BE2C (cell line): ENCODE measurements around the gene RBM47.

ENCODE experiments used
- DNase-seq: peaks from one replicate; pipeline ENCODE4 v3.0.0-alpha.2; 2020
- H3K27me3 ChIP-seq: fragments of 250-450 bp; sonication (Bioruptor Pico); 2 replicates; pipeline ENCODE4 v1.5.1; 2020; ENCODE audit warnings: mild to moderate bottlenecking
- H3K36me3 ChIP-seq: fragments of 250-450 bp; sonication (Bioruptor Pico); 2 replicates; pipeline ENCODE4 v1.5.1; 2020; ENCODE audit warnings: mild to moderate bottlenecking
- H3K4me1 ChIP-seq: fragments of 250-450 bp; sonication (Bioruptor Pico); 2 replicates; pipeline ENCODE4 v1.5.1; 2020
- H3K4me3 ChIP-seq: 2 replicates; pipeline ENCODE4 v1.5.1; 2011; ENCODE audit warnings: low read depth, low read length
- H3K9me3 ChIP-seq: fragments of 250-450 bp; sonication (Bioruptor Pico); 2 replicates; pipeline ENCODE4 v1.5.1; 2020
- TF ChIP-seq, protein P1 (sequence below): IDR thresholded peaks from 2 replicates; pipeline ENCODE4 v1.5.1; 2012; ENCODE audit warnings: mild to moderate bottlenecking, low read depth, low read length

The RBM47 gene

DNA sequence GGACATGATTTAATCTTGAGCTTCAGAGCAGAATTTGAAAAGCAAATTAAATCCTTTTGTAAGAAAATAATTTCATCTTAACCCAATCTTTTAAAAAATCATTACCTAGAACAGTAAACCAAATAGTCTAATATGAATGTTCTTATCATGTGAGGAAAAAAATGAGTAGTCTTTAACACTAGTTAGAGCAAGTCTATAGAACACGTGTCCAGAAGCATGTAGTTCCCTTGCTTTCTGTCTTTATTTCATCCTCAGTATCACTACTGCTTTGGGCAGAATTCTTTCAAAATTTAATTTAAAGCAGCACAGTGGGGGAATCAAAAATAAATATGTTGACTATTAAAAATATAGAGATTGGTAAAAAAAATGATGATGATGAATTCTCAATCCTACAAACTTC is 2.1 kb downstream of the RBM47 start:
- Histone ChIP-seq H3K4me3 (no peak overlapping the region), H3K36me3 (no peaks in the 10 kb centered on the region), H3K27me3 (peaks cover 9% of the 10 kb centered on the region; the same call in 1 of the 2 replicates), H3K4me1 (no peaks in the 10 kb centered on the region), H3K9me3 (no peaks in the 10 kb centered on the region)
- TF ChIP-seq, protein P1, sequence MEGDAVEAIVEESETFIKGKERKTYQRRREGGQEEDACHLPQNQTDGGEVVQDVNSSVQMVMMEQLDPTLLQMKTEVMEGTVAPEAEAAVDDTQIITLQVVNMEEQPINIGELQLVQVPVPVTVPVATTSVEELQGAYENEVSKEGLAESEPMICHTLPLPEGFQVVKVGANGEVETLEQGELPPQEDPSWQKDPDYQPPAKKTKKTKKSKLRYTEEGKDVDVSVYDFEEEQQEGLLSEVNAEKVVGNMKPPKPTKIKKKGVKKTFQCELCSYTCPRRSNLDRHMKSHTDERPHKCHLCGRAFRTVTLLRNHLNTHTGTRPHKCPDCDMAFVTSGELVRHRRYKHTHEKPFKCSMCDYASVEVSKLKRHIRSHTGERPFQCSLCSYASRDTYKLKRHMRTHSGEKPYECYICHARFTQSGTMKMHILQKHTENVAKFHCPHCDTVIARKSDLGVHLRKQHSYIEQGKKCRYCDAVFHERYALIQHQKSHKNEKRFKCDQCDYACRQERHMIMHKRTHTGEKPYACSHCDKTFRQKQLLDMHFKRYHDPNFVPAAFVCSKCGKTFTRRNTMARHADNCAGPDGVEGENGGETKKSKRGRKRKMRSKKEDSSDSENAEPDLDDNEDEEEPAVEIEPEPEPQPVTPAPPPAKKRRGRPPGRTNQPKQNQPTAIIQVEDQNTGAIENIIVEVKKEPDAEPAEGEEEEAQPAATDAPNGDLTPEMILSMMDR: no peak
- no peak for DNase-seq

DNA sequence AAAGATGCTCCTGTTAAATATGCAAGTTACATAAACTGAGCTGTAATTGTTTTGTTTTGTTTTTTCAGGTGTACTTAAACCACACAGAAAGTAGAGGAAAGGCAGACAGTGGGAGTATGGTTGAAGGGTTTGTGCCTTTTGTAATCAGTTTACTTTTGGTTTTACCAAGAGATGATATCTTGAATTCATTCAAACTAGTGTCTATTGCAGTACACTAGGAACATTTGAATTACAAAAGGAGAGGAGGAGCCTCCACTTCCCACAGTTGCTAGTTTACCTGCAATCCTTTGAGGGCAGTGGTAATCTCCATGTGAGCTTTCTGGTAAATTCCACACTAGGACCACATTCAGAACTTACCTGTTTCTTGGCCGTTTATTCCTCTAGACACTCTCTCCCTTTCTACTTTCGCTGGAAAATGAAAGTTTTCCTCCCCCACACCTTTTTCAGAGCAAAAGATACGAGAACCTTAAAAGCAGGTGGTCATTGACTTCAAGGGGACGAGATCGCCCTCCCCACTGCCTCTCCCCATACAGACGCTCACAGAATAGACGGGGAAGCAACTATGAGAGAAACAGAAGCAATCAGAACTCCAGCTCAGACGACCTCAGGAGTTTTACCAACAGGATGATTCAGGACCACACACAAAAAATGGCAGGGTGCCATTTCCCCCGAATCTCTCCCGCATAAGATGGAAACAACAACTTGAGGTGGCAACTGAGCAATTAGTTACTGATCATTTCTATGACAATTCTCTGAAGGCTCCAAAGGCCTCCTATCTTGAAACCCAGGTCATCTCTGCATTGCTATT is 3.3 kb downstream of the RBM47 start:
- H3K27me3 ChIP-seq: peaks cover 9% of the 10 kb centered on the region; the same call in 1 of the 2 replicates
- H3K9me3 ChIP-seq: no peaks in the 10 kb centered on the region
- no peaks in the 10 kb centered on the region for H3K4me1 ChIP-seq
- no peaks in the 10 kb centered on the region for H3K36me3 ChIP-seq
- H3K4me3 ChIP-seq: no peak overlapping the region
- TF ChIP-seq, protein P1: no peak
- no peak for DNase-seq

DNA sequence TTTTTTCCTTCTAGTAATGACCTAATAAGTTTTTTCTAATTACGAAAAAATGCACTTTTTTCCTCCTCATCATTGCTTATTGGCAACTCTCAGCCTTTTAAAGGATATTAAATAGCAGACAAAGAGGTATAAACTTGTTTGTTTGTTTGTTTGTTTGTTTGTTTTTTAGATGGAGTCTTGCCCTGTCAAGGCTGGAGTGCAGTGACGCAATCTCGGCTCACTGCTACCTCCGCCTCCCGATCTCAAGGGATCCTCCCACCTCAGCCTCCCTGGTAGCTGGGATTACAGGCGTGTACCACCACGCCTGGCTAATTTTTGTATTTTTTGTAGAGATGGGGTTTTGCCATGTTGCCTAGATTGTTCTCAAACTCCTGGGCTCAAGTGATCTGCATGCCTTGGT is 6.0 kb downstream of the RBM47 start:
- DNase-seq: no peak
- Histone ChIP-seq H3K27me3 (0 out of 2 replicates have a peak, but pooled peaks cover 4% of the 10 kb centered on the region), H3K9me3 (no peaks in the 10 kb centered on the region), H3K4me1 (no peaks in the 10 kb centered on the region), H3K36me3 (no peaks in the 10 kb centered on the region), H3K4me3 (no peak overlapping the region)
- TF ChIP-seq, protein P1: no peak

DNA sequence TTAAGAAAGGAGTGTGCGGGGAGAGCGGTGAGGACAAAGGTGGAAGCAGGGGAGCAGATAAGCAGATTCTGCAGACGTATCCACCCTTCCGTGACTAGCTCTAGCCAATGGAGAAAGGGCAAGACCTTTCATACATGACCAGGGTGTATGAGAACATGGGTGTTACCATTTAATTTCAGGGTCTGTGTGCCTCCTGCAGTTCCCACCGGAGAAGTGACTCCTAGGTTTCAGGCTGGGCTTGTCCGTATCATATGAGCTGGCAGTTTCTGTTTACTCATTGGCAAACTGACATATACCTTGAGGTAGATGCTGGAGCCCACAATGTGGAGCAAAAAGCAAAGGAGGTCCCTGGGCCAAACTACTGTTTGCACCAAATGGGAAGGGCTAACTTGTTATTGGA is 6.8 kb downstream of the RBM47 start:
- Histone ChIP-seq H3K4me1 (no peaks in the 10 kb centered on the region), H3K4me3 (no peak overlapping the region), H3K36me3 (no peaks in the 10 kb centered on the region), H3K27me3 (no peaks in the 10 kb centered on the region), H3K9me3 (no peaks in the 10 kb centered on the region)
- TF ChIP-seq, protein P1: no peak
- no peak for DNase-seq

DNA sequence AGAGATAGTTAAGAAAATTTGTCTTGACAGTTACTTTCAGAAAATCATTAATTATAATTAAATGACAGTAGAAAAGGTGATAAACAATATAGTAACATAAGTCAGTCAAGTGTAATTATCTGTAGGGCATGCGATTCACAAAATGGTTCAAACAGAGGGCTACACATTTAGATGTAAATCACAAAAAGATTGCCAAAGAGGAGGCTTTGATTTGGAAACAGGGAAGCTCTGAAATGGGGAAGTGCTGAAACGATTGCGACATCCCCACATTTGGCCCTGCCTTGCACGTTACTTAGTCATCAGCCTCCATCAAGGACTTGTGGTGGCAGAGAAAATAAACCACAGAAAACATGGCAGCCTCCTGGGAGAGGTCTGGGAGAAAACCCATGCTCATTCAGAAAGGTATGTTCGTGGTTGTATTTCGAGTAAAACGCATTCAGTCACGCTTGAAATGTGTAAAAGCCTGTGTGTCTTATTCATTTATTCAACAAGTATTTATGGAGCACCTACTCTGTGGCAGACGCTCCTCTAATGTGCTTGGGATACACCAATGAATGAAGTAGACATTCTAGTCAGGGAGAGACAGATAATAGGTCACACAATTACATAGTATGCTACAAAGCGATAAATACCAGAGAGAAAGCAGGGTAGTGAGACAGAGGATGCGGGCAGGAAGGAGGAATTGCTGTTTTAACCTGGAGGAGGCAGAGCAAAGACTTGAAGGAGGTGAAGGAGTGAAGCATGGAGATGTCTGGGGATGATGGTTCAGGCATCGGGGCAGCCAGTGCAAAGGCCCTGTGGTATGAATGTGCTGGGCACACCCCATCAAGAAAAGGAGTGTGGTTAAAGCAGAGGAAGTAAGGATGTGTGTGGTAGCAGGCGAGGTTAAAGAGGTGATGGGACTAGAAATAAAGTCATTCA is 7.8 kb downstream of the RBM47 start:
- Histone ChIP-seq H3K9me3 (no peaks in the 10 kb centered on the region), H3K4me1 (no peaks in the 10 kb centered on the region), H3K36me3 (no peaks in the 10 kb centered on the region), H3K4me3 (no peak overlapping the region), H3K27me3 (no peaks in the 10 kb centered on the region)
- DNase-seq: no peak
- TF ChIP-seq, protein P1: no peak
